IMR-90 (cell line): ENCODE results near the gene SEMA5A. TPM values are rescaled to one million over a fixed set of nuclear protein-coding genes. Genes with fewer than 3 reads are reported as not detected.

Source experiments
- ATAC-seq: fragments of 200-7000 bp; cut with Tn5 transposase; 2 replicates; pipeline ENCODE4 v1.9.1; 2020; ENCODE audit warnings: low read depth, mild to moderate bottlenecking, moderate library complexity
- BruUV-seq: library from RNA; stranded (reverse); fragments of 400-500 nt; replicated peaks from 2 replicates; lab custom pipeline; 2021; lab: Mats Ljungman, UMichigan
- CTCF ChIA-PET: fragments of 300-600 bp; formaldehyde crosslinking; extraction: SDS; loops from one replicate; lab custom pipeline; 2021; ENCODE audit warnings: antibody characterized with exemption; lab: Yijun Ruan, JAX
- POLR2A ChIA-PET: fragments of 300-600 bp; sonication (Branson Sonifier 250); formaldehyde crosslinking; loops from one replicate; lab custom pipeline; 2022; ENCODE audit warnings: antibody characterized with exemption; ENCODE audit not compliant: unreplicated experiment; lab: Charles Lee
- DNase-seq: peaks from one replicate; pipeline ENCODE4 v3.0.0; 2013
- H2AFZ ChIP-seq: replicated peaks from 2 replicates; pipeline ENCODE3; 2013; ENCODE audit warnings: low read length, mild to moderate bottlenecking; ENCODE audit not compliant: poor library complexity
- H2AK5ac ChIP-seq: 2 replicates; pipeline ENCODE4 v1.6.1; 2013; ENCODE audit warnings: low read depth, low read length, inconsistent platforms
- H2AK9ac ChIP-seq: replicated peaks from 2 replicates; pipeline ENCODE3; 2013; ENCODE audit warnings: mild to moderate bottlenecking, low read depth, low read length, moderate library complexity; ENCODE audit not compliant: poor library complexity
- H2BK120ac ChIP-seq: 2 replicates; pipeline ENCODE4 v1.6.1; 2013; ENCODE audit warnings: low read depth, low read length, inconsistent platforms
- H2BK15ac ChIP-seq: 3 replicates; pipeline ENCODE4 v1.6.1; 2013; ENCODE audit warnings: low read depth, low read length, inconsistent platforms
- H2BK20ac ChIP-seq: 2 replicates; pipeline ENCODE4 v1.6.1; 2013; ENCODE audit warnings: low read depth, mild to moderate bottlenecking, inconsistent platforms, low read length, moderate library complexity
- H2BK5ac ChIP-seq: 2 replicates; pipeline ENCODE4 v1.6.1; 2013; ENCODE audit warnings: mild to moderate bottlenecking, low read depth, low read length, inconsistent platforms; ENCODE audit not compliant: poor library complexity, severe bottlenecking
- H3K14ac ChIP-seq: replicated peaks from 2 replicates; pipeline ENCODE4 v1.6.1; 2013; ENCODE audit warnings: low read depth, low read length, inconsistent platforms
- H3K18ac ChIP-seq: 2 replicates; pipeline ENCODE4 v1.6.1; 2013; ENCODE audit warnings: low read depth, low read length, control low read depth
- H3K23ac ChIP-seq: 2 replicates; pipeline ENCODE4 v1.6.1; 2013; ENCODE audit warnings: low read depth, low read length, inconsistent platforms
- H3K27ac ChIP-seq: 2 replicates; pipeline ENCODE4 v1.5.1; 2013; ENCODE audit warnings: mild to moderate bottlenecking, control low read depth, low read length; ENCODE audit not compliant: insufficient read depth
- H3K27me3 ChIP-seq: 2 replicates; pipeline ENCODE4 v1.6.1; 2013; ENCODE audit warnings: low read length; ENCODE audit not compliant: control insufficient read depth, insufficient read depth
- H3K36me3 ChIP-seq: 2 replicates; pipeline ENCODE4 v1.6.1; 2013; ENCODE audit warnings: low read length, mixed read lengths; ENCODE audit not compliant: control insufficient read depth, insufficient read depth
- H3K4ac ChIP-seq: 2 replicates; pipeline ENCODE4 v1.6.1; 2013; ENCODE audit warnings: low read depth, low read length, inconsistent platforms
- H3K4me1 ChIP-seq: 2 replicates; pipeline ENCODE4 v1.6.1; 2013; ENCODE audit warnings: low read length, mixed read lengths; ENCODE audit not compliant: control insufficient read depth, insufficient read depth
- H3K4me2 ChIP-seq: 2 replicates; pipeline ENCODE4 v1.6.1; 2013; ENCODE audit warnings: low read depth, mild to moderate bottlenecking, control low read depth, low read length, moderate library complexity
- H3K4me3 ChIP-seq: 2 replicates; pipeline ENCODE4 v1.5.1; 2013; ENCODE audit warnings: low read depth, mild to moderate bottlenecking, control low read depth, low read length, moderate library complexity; ENCODE audit not compliant: insufficient read depth
- H3K56ac ChIP-seq: 2 replicates; pipeline ENCODE4 v1.6.1; 2013; ENCODE audit warnings: low read length, inconsistent platforms; ENCODE audit not compliant: insufficient read depth; ENCODE audit errors: extremely low read depth
- H3K79me1 ChIP-seq, 2 experiments: 2 replicates each; pipeline ENCODE4 v1.6.1; 2013; ENCODE audit warnings: low read length in 2 of 2, inconsistent platforms in 1 of 2, low read depth in 1 of 2
- H3K9ac ChIP-seq: 2 replicates; pipeline ENCODE4 v1.6.1; 2013; ENCODE audit warnings: low read depth, low read length, control low read depth
- H3K9me1 ChIP-seq: 2 replicates; pipeline ENCODE4 v1.6.1; 2013; ENCODE audit warnings: low read length, inconsistent platforms; ENCODE audit not compliant: insufficient read depth
- H3K9me3 ChIP-seq: 2 replicates; pipeline ENCODE4 v1.6.1; 2013; ENCODE audit warnings: low read length; ENCODE audit not compliant: control insufficient read depth, insufficient read depth
- H4K20me1 ChIP-seq: 2 replicates; pipeline ENCODE4 v1.6.1; 2013; ENCODE audit warnings: low read length, inconsistent platforms; ENCODE audit not compliant: insufficient read depth
- H4K5ac ChIP-seq: 2 replicates; pipeline ENCODE4 v1.6.1; 2013; ENCODE audit warnings: mild to moderate bottlenecking, low read depth, low read length, control low read depth
- H4K8ac ChIP-seq, 2 experiments: 2 replicates each; pipeline ENCODE4 v1.6.1; 2013; ENCODE audit warnings: low read depth in 2 of 2, low read length in 2 of 2, control low read depth in 1 of 2, inconsistent platforms in 1 of 2
- H4K91ac ChIP-seq: 2 replicates; pipeline ENCODE4 v1.6.1; 2013; ENCODE audit warnings: low read depth, low read length, inconsistent platforms; ENCODE audit not compliant: insufficient read depth
- BHLHE40 ChIP-seq: fragments of 150-350 bp; IDR thresholded peaks from 2 replicates; pipeline ENCODE4 v1.6.1; 2016; ENCODE audit warnings: mild to moderate bottlenecking, low read depth, low read length
- CEBPB ChIP-seq: IDR thresholded peaks from 2 replicates; pipeline ENCODE4 v1.6.1; 2012; ENCODE audit warnings: low read depth, low read length, improper control_type of control experiment
- CHD1 ChIP-seq: IDR thresholded peaks from 2 replicates; pipeline ENCODE4 v1.6.1; 2012; ENCODE audit warnings: low read depth, low read length, improper control_type of control experiment
- FOS ChIP-seq: fragments of 150-350 bp; IDR thresholded peaks from 2 replicates; pipeline ENCODE4 v1.6.1; 2016; ENCODE audit warnings: low read depth, low read length
- MAFK ChIP-seq: IDR thresholded peaks from 2 replicates; pipeline ENCODE4 v1.6.1; 2012; ENCODE audit warnings: low read depth, low read length, improper control_type of control experiment
- MAZ ChIP-seq: IDR thresholded peaks from 2 replicates; pipeline ENCODE4 v1.6.1; 2012; ENCODE audit warnings: low read depth, mild to moderate bottlenecking, low read length, improper control_type of control experiment, moderate library complexity, borderline replicate concordance
- MXI1 ChIP-seq: IDR thresholded peaks from 2 replicates; pipeline ENCODE4 v1.6.1; 2012; ENCODE audit warnings: low read depth, mild to moderate bottlenecking, low read length, moderate library complexity, borderline replicate concordance
- NFE2L2 ChIP-seq: fragments of 150-350 bp; IDR thresholded peaks from 2 replicates; pipeline ENCODE4 v1.6.1; 2016; ENCODE audit warnings: low read depth, mild to moderate bottlenecking, low read length
- POLR2A ChIP-seq: IDR thresholded peaks from 2 replicates; pipeline ENCODE4 v1.6.1; 2012; ENCODE audit warnings: mild to moderate bottlenecking, low read depth, low read length
- RAD21 ChIP-seq: IDR thresholded peaks from 2 replicates; pipeline ENCODE4 v1.6.1; 2012; ENCODE audit warnings: low read length, improper control_type of control experiment
- RCOR1 ChIP-seq: IDR thresholded peaks from 2 replicates; pipeline ENCODE4 v1.6.1; 2012; ENCODE audit warnings: mild to moderate bottlenecking, low read length, improper control_type of control experiment; ENCODE audit not compliant: insufficient replicate concordance
- RFX5 ChIP-seq: IDR thresholded peaks from 2 replicates; pipeline ENCODE4 v1.8.0; 2012; ENCODE audit warnings: low read depth, mild to moderate bottlenecking, low read length, moderate library complexity
- SMC3 ChIP-seq: fragments of 150-350 bp; IDR thresholded peaks from 2 replicates; pipeline ENCODE4 v1.6.1; 2016; ENCODE audit warnings: low read depth, mild to moderate bottlenecking, antibody characterized with exemption, low read length, moderate library complexity
- WGBS, 2 experiments: methylation state at CpG; one replicate each; pipeline versions ENCODE4 v1.1.5 to v1.1.7; 2013; ENCODE audit warnings: missing lambda C conversion rate in 2 of 2; ENCODE audit not compliant: insufficient read length in 1 of 2; ENCODE audit errors: extremely low coverage in 2 of 2; 5-methylcytosine and 5-hydroxymethylcytosine counted together
- dilution Hi-C: fragments of 300-500 bp; cut with HindIII; formaldehyde crosslinking; loops from one replicate; pipeline ENCODE4 v1.14.3; 2018; ENCODE audit warnings: low sequenced_read_pairs; ENCODE audit not compliant: unreplicated experiment
- in situ Hi-C: fragments of 300-500 bp; cut with MboI; formaldehyde crosslinking; loops from 3 replicates; pipeline ENCODE4 v1.14.3; 2019; ENCODE audit warnings: low sequenced_read_pairs, inconsistent platforms, mixed read lengths
- intact Hi-C: fragments of 100-400 bp; cut with micrococcal nuclease; formaldehyde crosslinking; loops from 2 replicates; pipeline ENCODE4 v1.10.0; 2022
- polyA plus RNA-seq, 3 experiments: library from polyadenylated mRNA; depleted of rRNA; stranded (reverse); fragments of >200 nt; gene quantifications; 2 replicates each; pipeline ENCODE4 v1.2.3, GENCODE V29; 2012; ENCODE audit warnings: low replicate concordance in 1 of 3
- total RNA-seq: library from RNA; depleted of rRNA; stranded (reverse); fragments of >200 nt; gene quantifications from 2 replicates; pipeline ENCODE4 v1.2.3, GENCODE V29; 2012
- TF ChIP-seq, protein P1 (sequence below): fragments of 150-350 bp; IDR thresholded peaks from 2 replicates; pipeline ENCODE4 v1.6.1; 2017; ENCODE audit warnings: mild to moderate bottlenecking, antibody characterized with exemption, low read length, low read depth
- TF ChIP-seq, protein P2 (sequence below): conservative IDR thresholded peaks from 2 replicates; pipeline ENCODE4 v1.5.1; 2012; ENCODE audit warnings: mild to moderate bottlenecking, low read depth, low read length, improper control_type of control experiment

SEMA5A gene
- total and polyA plus RNA-seq, 2 of the 4 experiments (the other 2 are of a cell fraction): 8.2 to 9.9 TPM

DNA sequence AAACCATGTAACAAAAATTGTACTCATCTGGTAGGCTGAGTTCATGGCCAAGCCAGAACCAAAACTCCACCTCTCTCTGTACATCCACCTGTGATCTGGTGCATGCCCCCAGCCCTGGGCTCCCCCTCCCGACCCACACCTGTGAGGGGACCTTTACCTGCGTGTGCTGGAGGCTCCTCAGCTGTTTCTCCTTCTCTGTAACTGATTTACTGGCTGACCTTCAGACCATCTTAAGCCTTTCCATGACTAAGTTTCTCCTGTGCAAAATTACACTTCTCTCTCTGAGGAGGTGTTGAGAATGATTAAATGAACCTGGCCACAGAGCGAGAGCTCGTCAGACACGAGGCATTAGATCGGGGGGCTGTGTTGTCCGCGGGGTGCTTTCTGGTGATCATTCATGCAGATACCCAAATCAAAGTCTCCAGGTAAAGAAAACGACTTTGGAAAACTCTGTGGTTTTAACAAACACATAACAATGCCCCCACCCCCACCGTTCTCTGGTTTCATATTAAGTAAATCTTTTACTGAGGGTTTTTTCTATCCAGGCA is 136.4 kb downstream of the SEMA5A start:
- Histone ChIP-seq H4K91ac (no peak overlapping the region), H3K36me3 (peaks cover 3% of the 10 kb centered on the region), H4K8ac (no peak overlapping the region), H3K4me2 (no peak overlapping the region), H2BK15ac (no peak overlapping the region), H4K20me1 (peaks cover 9% of the 10 kb centered on the region; the same call in 1 of the 2 replicates), H2BK20ac (no peak overlapping the region), H3K79me1 (peaks cover 21 to 50% of the 10 kb centered on the region in 2 experiments), H3K4ac (no peak overlapping the region), H3K4me3 (no peak overlapping the region), H3K9me1 (peaks cover 6% of the 10 kb centered on the region; the same call in 1 of the 2 replicates), H3K4me1 (no peaks in the 10 kb centered on the region), H2AFZ (no peak overlapping the region), H3K14ac (no peak overlapping the region), H3K18ac (no peak overlapping the region), H2AK9ac (no peak overlapping the region), H4K5ac (no peak overlapping the region), H2BK120ac (no peak overlapping the region), H3K56ac (no peak overlapping the region), H2BK5ac (no peak overlapping the region), H3K23ac (no peak overlapping the region), H2AK5ac (no peak overlapping the region), H3K27me3 (no peaks in the 10 kb centered on the region), H3K9me3 (no peaks in the 10 kb centered on the region), H3K27ac (no peak overlapping the region), H3K9ac (no peak overlapping the region)
- BruUV-seq: no TSS peak
- ChIA-PET POLR2A (no interaction called here), CTCF (no interaction called here)
- dilution Hi-C loops (no loop called here), in situ Hi-C loops (no loop called here), intact Hi-C loops (no loop called here)
- WGBS, 2 experiments: no CpG with 5 or more reads among the region's 10 CpGs
- TF ChIP-seq MAFK (no peak), RAD21 (no peak), FOS (no peak), SMC3 (no peak), POLR2A (no peak), RCOR1 (no peak), BHLHE40 (no peak), MAZ (no peak), CHD1 (no peak), CEBPB (no peak), RFX5 (no peak), MXI1 (no peak), NFE2L2 (no peak)
- TF ChIP-seq, protein P1, sequence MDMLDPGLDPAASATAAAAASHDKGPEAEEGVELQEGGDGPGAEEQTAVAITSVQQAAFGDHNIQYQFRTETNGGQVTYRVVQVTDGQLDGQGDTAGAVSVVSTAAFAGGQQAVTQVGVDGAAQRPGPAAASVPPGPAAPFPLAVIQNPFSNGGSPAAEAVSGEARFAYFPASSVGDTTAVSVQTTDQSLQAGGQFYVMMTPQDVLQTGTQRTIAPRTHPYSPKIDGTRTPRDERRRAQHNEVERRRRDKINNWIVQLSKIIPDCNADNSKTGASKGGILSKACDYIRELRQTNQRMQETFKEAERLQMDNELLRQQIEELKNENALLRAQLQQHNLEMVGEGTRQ: no peak
- TF ChIP-seq, protein P2, sequence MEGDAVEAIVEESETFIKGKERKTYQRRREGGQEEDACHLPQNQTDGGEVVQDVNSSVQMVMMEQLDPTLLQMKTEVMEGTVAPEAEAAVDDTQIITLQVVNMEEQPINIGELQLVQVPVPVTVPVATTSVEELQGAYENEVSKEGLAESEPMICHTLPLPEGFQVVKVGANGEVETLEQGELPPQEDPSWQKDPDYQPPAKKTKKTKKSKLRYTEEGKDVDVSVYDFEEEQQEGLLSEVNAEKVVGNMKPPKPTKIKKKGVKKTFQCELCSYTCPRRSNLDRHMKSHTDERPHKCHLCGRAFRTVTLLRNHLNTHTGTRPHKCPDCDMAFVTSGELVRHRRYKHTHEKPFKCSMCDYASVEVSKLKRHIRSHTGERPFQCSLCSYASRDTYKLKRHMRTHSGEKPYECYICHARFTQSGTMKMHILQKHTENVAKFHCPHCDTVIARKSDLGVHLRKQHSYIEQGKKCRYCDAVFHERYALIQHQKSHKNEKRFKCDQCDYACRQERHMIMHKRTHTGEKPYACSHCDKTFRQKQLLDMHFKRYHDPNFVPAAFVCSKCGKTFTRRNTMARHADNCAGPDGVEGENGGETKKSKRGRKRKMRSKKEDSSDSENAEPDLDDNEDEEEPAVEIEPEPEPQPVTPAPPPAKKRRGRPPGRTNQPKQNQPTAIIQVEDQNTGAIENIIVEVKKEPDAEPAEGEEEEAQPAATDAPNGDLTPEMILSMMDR: no peak
- DNase-seq (no peak), ATAC-seq (no peak)
